ENCODE results near the gene RNF223. TPM values are rescaled to one million over a fixed set of nuclear protein-coding genes. Genes with fewer than 3 reads are reported as not detected.
"Not testable (repeated sequence)": the region's sequence is repeated elsewhere in the genome, so short reads cannot be mapped to it uniquely, and the experiment has no call there.

RNF223 gene
- total RNA-seq, 1 donor from 2014 or later = 0.65 TPM

GRCh38 chr1:1068517-1069055 is 5.5 kb downstream of the RNF223 start:
- no peaks in the 10 kb centered on the region for H3K9me3 ChIP-seq
- ATAC-seq = peak; percentile 77 to 89
- H3K4me3 ChIP-seq = peak overlapping the region; percentile 58
- peaks cover 45% of the 10 kb centered on the region for H3K27me3 ChIP-seq (ENCODE audit: low read depth)
- peak overlapping the region; percentile 54 for H3K27ac ChIP-seq
- peaks cover 20% of the 10 kb centered on the region for H3K4me1 ChIP-seq
- DNase-seq = peak; percentile 89
- TF ChIP-seq CTCF (IDR thresholded peaks at IDR 0.05) = no peak
- no peaks in the 10 kb centered on the region for H3K36me3 ChIP-seq
- intact Hi-C loops (cut with DNase I) = no loop called here

GRCh38 chr1:1067860-1068516 is 6.1 kb downstream of the RNF223 start:
- peak overlapping the region; percentile 54 for H3K27ac ChIP-seq
- H3K27me3 ChIP-seq (ENCODE audit: low read depth) = peaks cover 46% of the 10 kb centered on the region
- DNase-seq (peak; percentile 76), ATAC-seq (peak; percentile 7 to 35)
- H3K36me3 ChIP-seq = no peaks in the 10 kb centered on the region
- no peaks in the 10 kb centered on the region for H3K9me3 ChIP-seq
- H3K4me3 ChIP-seq = peak overlapping the region; percentile 58
- TF ChIP-seq CTCF (IDR thresholded peaks at IDR 0.05) = no peak
- intact Hi-C loops (cut with DNase I) = no loop called here
- peaks cover 21% of the 10 kb centered on the region for H3K4me1 ChIP-seq

GRCh38 chr1:1067284-1067859 is 6.7 kb downstream of the RNF223 start:
- H3K4me3 ChIP-seq = peak overlapping the region; percentile 58
- TF ChIP-seq CTCF (IDR thresholded peaks at IDR 0.05) = no peak
- peaks cover 52% of the 10 kb centered on the region for H3K27me3 ChIP-seq (ENCODE audit: low read depth)
- intact Hi-C loops (cut with DNase I) = no loop called here
- H3K36me3 ChIP-seq = no peaks in the 10 kb centered on the region
- no peaks in the 10 kb centered on the region for H3K9me3 ChIP-seq
- ATAC-seq (no peak), DNase-seq (no peak)
- H3K4me1 ChIP-seq = peaks cover 21% of the 10 kb centered on the region
- no peak overlapping the region for H3K27ac ChIP-seq

- DNase-seq (no peak), ATAC-seq (no peak)
- H3K9me3 ChIP-seq = no peaks in the 10 kb centered on the region
- H3K4me1 ChIP-seq = peaks cover 21% of the 10 kb centered on the region
- intact Hi-C loops (cut with DNase I) = no loop called here
- no peak for TF ChIP-seq CTCF (IDR thresholded peaks at IDR 0.05)
- no peak overlapping the region for H3K27ac ChIP-seq
- no peaks in the 10 kb centered on the region for H3K36me3 ChIP-seq
- H3K27me3 ChIP-seq (ENCODE audit: low read depth) = peaks cover 57% of the 10 kb centered on the region
- H3K4me3 ChIP-seq = no peak overlapping the region
Observed at GRCh38 chr1:1066403-1067283, 7.5 kb downstream of the RNF223 start.

- H3K9me3 ChIP-seq; H3K4me3 ChIP-seq; H3K27ac ChIP-seq; ATAC-seq; H3K36me3 ChIP-seq; intact Hi-C loops (cut with DNase I); DNase-seq: not testable (repeated sequence)
- peaks cover 65% of the 10 kb centered on the region for H3K27me3 ChIP-seq (ENCODE audit: low read depth)
- H3K4me1 ChIP-seq = peaks cover 21% of the 10 kb centered on the region
Observed at GRCh38 chr1:1065940-1066304, 8.2 kb downstream of the RNF223 start.
